ENCODE results near the gene SPATA3.

SPATA3 gene

GRCh38 chr2:231030725-231031124, 34.8 kb downstream of the SPATA3 start:
- DNase-seq (ENCODE audit: low read depth) = no peak

- no peak for DNase-seq (ENCODE audit: low read depth)
Observed at GRCh38 chr2:231032575-231033140, 36.7 kb downstream of the SPATA3 start.

DNA sequence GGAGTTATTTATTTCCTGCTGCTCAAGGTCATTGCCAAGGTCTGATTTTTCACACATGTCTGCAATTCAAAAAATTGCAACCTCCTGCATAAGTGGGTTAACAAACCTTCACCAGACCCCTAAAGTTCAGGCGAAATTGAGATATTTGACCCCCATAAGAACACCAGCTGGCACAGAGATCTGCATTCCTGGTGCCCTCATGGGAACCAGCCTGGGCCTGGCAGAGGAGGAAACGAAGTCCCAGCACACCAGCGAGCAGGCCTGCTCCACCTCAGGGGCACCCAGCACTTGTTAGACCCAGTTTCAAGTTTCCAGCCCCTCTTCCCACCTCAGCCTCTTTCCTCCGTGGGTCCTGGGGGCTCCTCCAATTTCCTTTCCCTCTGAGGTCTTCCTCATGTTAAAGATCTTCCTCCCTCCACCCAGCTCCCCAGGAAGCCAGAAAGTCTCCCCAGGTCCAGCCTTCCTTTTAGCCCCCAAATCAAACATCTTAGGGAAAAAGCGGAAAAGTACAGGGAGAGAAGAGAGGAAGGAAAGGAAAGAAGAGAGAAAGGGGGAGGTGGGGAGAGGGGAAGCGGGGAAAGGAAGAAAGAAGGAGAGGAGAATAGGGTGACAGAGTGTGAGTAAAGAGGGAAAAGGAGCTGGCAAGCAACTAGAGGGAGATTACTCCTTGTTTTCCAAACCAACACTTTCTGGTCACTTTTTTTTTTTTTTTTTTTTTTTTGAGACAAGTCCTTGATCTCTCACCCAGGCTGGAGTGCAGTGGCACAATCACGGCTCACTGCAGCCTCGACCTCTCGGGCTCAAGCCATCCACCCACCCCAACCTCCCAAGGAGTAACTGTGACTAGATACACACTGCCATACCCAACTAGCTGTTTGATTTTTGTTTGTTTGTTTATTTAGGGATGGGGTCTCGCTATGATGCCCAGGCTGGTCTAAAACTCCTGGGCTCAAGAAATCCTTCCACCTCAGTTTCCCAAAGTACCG, 37.5 kb downstream of the SPATA3 start:
- no peak for DNase-seq (ENCODE audit: low read depth)

DNA sequence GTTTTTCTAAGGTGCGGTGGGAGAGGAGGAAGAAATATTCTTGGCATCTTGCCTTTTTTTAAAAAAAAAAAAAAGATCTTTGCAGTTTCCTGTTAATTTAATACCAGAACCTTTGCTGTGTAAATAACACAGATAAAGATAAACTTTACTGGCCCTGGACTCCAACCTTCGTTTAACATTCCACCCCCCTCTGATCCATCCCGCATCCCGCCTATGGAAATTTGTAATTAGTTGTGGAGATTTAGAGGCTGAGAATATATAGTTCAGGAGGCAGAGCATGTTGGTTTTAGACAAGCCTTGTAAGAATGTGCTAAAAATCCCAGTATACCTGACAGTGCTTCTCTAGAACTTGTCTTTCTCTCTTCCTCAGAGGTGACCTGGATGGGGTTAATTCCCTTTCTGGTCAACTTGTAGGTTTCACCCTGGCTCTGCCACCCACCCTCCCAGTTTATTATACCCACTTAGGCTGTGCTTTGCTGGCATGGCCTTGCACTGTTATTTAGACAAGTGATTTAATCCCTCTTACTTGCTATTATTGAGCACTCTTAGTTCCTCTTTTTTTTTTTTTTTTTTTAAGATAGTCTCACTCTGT, 38.5 kb downstream of the SPATA3 start:
- no peak for DNase-seq (ENCODE audit: low read depth)

DNA sequence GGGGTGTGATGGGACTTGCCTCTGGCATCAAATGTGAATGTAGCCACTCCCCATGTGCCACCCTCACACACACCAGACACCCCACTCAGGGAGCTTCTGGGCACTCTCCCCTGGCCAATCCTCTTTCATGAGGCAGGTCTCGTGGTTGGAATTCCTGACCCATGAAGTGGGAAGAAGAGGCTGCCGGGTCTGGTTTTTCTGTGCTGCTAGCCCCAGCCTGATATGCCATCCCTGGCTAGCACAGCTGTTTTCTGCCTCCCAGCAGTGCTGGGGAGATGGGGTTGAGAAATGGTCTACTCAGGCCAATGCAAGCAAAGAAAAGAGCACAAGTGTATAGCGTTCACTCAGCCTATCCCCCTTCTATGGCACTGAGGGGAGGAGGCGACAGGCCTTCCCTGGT, 40.2 kb downstream of the SPATA3 start:
- DNase-seq (ENCODE audit: low read depth) = no peak

DNA sequence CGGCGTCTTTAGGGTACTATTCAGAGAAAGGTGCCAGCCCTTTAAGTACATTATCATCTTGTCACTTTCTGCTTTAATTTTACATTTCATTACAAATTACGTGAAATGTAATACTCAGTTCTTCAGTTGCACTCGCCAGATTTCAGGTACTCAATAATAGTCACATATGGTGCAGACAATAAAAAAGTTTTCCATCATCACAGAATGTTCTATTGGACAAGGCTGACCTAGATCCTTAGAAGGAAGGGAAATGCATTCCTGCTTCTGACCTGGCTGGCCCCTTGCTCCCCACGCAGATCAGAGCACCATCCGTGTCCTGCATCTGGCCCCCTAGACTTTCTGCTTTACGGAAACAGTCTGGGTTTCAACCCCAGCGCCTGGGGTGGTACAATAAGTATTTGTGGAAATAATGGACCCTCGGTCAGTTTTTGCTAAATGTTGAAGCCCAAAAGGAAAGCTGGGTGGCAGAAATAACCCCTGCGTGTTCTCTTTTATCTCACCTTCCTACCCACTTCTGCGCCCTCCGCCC, 40.7 kb downstream of the SPATA3 start:
- DNase-seq (ENCODE audit: low read depth) = no peak

GRCh38 chr2:231037202-231037730, 41.3 kb downstream of the SPATA3 start, which contains the start of gene C2orf72:
Gene C2orf72 (plus strand): TSS chr2:231037523. CDS start chr2:231037566, 43 bp downstream.
- no peak for DNase-seq (ENCODE audit: low read depth)

DNA sequence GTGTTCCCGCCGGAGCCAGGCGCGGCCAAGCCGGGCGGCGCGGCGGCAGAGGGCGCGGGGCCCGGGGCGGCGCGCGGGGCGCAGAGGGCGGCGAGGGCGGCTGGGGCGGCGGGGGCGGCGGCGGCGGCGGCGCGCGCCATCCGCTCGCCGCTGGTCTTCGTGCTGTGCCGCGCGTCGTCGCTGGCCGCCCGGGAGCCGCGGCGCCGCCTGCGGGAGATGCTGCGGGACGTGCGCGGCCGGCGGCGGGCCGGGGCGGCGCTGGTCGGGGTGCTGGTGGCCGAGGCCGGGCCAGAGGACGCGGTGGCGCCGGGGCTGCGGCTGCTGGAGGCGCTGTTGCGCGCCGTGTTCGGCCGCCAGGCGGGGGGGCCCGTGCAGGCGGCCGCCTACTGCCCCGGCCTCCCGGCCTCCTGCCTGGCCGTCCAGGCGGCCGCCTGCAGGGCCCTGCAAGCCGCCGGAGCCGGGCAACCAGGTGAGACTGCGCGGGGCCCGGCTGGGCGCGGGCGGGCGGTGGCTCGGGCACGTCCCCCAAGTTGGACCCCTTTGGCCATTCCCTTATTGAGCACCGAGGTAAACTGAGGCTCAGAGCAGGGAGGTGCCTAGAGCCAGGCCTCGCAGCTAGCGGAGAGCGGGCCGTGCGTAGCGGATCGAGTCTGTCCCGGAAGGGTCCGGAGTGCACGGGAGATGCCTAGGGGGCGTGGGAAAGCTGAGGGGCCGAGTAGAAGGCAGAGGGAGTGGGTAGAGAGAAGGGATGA, 42.0 kb downstream of the SPATA3 start:
- no peak for DNase-seq (ENCODE audit: low read depth)

DNA sequence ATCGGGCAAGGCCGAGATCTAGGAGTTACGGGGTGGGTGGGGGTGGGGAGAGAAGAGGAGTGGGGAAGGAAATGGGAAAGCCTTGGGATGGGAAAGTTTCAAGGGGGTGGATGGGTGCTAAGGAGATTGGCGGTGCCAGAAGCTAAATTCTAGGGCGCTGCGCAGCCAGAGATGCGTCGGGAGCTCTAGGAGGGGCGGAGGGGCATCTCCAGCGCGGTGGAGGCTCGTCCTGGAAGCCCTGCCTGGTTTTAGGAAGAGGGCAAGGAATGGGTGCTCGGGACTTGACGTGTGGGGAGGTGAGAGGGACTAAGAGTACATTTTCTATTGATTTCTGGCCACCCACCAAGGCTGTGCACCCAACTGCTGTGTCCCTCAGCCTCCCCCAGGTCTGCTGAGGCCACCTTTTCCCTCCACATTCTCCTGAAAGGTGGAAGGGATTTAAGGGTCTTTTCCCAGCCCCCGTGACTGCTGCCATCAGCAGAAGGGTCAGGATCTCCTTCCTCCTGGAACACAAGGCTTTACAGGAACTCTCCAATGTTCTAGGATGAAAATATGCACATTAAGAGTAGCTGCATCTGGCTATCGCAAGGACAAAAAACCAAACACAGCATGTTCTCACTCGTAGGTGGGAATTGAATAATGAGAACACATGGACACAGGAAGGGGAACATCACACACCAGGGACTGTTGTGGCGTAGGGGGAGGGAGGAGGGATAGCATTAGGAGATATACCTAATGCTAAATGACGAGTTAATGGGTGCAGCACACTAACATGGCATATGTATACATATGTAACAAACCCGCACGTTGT, 42.8 kb downstream of the SPATA3 start:
- DNase-seq (ENCODE audit: low read depth) = no peak

- DNase-seq (ENCODE audit: low read depth) = no peak
Observed at GRCh38 chr2:231039294-231039664, 43.4 kb downstream of the SPATA3 start.

GRCh38 chr2:231039821-231040364, 44.0 kb downstream of the SPATA3 start:
- no peak for DNase-seq (ENCODE audit: low read depth)

- no peak for DNase-seq (ENCODE audit: low read depth)
Observed at GRCh38 chr2:231041061-231041689, 45.3 kb downstream of the SPATA3 start.

GRCh38 chr2:231043796-231044195, 47.9 kb downstream of the SPATA3 start:
- DNase-seq (ENCODE audit: low read depth) = no peak

DNA sequence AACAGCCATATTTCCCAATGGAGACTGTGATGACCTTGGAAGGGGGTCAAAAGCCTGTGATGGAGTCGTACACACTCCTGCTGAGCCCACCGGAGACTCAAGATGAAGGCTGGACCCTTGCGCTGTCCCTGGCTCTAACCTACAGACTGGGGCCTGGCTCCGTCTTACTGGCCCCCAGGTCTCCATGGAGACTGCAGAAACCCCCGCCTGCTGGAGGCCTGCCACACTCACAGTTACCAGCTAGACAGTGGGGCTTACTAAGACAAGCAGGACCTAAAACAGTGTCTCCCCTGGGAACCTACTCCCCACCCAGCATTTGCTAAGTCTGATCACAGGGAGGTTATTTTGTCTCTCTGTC, 51.0 kb downstream of the SPATA3 start:
- DNase-seq (ENCODE audit: low read depth) = no peak

DNA sequence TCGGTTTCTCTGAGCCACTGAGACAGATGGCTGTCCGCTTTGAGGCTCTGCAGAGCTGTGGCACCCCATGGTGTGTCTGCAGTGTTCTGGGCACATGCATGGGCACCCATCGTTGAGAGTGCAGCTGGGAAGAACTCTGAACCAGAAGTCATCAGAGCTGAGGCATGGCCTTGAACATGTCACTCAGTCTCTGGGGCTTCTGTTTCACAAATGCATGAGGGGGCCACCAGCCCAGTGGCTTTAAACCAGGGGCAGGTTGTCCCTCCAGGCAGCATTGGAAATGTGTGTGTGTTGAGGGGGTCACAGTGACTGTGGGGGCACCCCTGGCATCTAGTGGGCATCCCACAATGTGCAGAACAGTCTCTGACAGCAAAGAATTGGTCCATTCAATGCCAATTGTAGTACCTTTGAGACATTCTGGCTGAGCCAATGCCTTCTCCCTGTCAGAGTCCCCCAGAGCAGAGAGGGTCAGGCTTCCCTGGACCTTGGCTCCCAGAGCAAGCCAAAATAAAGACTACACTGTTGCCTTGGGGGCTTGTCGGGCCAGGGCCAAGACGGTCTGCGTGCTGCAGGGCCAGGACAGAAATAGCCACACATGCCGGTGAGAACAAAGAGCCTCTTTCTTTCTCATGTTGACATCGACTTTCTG, 51.5 kb downstream of the SPATA3 start:
- DNase-seq (ENCODE audit: low read depth) = no peak

DNA sequence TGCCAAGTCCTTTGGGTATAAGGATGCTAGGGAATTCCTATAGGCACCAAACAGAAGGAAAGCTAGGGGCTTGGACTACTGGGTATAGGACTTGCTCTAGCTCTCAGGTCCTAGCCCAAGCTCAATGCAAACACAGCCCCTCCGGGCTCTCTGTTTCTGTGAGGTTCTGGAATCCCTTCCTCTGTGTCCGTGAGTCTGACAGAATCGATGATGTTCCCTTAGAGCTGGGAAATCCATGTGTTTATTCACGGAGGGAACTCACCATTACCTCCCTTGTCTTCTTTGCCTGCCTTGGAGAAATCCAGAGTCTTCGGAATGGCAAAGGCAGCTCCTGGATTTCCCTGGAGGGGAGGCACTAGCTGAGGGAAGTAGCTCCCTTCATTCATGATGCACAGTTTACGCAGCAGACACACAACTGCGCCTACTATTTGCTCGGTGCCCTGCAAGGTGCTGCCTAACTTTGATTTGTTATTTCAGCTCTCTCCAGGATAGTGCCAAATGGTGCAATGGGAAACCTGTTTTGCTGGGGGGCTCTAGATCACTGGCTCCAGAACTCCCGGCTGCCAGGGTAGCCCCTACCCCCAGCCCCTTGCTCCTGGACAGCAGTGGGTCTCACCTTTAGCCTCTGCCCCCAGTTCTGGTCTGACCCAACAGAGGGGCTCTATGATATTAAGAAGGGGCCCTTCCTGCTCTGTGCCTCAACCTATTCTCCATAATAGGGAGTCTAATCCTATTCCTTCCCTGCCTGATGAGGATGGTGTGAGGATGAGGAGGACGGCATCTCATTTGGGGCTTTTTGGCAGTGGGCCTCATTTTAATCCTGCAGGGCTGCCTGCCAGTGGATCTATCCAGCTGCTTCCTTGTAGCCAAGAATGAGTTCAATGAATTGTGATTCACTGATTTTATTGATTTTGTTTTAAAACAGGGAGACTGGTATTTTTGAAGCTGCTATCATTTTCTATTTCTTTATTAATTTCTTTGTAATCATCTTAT, 52.3 kb downstream of the SPATA3 start:
- DNase-seq (ENCODE audit: low read depth) = no peak

GRCh38 chr2:231049286-231050017, 53.5 kb downstream of the SPATA3 start:
- DNase-seq (ENCODE audit: low read depth) = no peak

All from T-helper 22 cell (primary cell).